NCI-H2107 (cell line): Measurements from ENCODE around the gene ELMOD1.
"Not testable (repeated sequence)": the region's sequence is repeated elsewhere in the genome, so short reads cannot be mapped to it uniquely, and the experiment has no call there.

ENCODE experiments used
- DNase-seq: peaks from one replicate; lab custom pipeline; 2025; lab: John Stamatoyannopoulos, UW

ELMOD1 gene

DNA sequence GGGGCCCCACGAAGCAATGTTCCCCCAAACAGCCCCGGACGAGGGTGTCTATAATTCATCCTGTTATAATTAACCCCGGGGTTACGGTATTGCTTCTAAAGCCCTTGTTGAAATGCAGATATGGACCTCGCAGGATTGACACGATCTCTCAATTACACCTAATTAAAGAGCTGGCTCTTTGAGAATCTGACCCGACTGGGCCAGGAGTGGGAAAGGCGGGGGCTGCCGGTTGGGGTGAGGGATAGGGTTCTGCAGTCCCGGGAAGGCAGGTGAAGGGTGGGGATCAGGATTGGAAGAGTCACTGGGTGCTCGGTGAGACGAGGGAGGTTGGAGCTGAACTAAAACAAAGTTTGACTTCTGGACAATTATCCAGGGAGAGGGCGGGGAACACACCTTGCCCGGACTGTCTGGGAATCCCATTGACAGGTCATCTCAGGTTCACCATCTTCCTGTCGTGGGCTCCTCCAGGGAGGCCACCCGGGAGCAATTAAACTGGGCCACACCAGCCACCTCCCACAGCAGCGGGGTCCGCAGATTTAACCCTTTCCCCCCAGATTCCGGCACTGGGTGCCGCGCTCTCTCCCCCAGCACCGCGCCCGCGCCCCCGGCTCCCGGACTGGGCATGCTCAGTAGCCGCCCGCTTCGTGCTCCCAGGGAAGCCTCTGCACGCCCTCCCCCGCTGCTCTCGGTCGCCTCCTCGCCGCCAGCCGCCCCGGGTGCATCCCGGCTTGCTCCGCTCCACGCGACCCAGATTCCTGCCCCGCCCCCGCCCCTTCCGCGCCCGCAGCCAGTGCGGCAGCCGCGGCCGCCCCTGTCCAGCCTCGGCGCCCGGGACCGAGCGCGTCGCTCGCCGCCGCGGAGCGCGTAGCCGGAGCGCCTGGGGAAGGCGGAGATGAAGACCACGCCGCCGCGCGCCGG, at the start of gene ELMOD1:
TSS of gene ELMOD1 (plus strand) at position 688 of the 918 bp plus-strand sequence. CDS start 27,043 bp downstream, outside the sequence.
- no peak for DNase-seq

- DNase-seq, result no peak
These were observed 45.8 kb upstream of the ELMOD1 start for GRCh38 chr11:107545101-107545514.

GRCh38 chr11:107547961-107548360, 43.0 kb upstream of the ELMOD1 start:
- no peak for DNase-seq

DNA sequence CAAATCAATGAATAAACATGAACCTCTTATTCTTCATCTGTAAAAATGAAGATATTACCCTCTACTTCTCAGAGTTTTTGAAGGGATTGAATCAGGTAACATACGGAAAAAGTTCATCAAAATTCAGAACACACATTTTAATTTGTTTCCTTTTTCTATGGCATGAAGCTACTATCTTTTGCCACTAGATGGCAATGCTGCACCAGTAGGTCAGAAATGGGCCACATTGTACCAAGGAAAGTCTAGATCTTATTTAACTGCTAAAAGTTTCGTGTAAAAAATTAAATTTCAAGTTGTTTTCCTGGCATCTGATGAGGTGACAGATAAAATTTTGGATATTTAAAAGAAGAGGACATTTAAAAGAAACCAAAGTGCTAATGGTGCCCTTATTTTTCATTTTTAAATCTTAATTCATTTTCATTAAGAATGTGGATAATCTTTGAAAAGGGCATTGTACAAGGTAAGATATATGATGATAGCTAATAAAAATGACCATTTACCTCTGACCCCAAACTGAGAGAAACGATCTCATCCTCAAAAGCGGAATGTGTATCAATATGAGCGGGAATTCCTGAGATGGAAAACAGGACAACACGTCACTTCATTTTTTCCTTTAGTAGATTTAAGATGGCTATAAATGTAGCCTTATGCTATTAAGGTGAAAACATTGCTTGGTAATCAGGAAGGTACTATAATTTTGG, 41.5 kb upstream of the ELMOD1 start:
- no peak for DNase-seq

- no peak for DNase-seq
These were observed 41.0 kb upstream of the ELMOD1 start for GRCh38 chr11:107549954-107550285.

DNA sequence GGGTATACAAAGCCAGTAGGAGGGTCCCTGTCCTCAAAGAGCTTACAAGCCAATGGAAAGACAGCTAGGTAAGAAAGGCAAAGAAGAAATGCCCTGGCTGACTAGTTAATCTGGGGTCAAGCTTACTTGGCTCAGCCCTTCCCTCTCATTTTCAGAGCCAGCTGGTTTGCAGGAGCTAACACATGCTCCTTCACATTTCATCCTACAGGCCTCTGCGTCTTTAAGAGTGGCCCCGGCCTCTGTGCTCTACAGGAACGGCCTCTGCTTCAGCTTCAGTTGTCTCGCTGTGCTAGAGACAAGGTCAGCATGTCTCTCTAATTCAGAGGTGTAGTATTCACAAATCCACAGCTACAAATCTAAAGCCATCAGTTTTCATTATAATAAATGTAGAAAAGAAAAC, 40.6 kb upstream of the ELMOD1 start:
- DNase-seq, result no peak

DNA sequence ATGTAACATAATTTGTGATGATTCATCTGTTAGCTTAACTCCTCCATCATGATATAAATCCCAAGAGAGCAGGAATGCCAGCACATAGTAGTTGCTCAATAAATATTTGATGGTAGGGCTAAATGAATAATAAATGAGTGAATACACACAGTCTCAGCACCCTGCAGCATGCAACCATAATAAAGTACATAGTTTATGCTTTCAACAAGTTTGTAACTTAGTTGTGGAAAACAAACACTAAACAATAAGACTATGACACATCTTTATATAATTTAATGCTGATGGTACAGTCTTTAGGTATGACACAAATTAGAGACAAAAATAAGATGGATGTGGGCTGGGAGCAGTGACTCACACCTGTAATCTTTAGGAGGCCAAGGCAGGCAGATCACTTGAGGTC, 29.3 kb upstream of the ELMOD1 start:
- no peak for DNase-seq

DNA sequence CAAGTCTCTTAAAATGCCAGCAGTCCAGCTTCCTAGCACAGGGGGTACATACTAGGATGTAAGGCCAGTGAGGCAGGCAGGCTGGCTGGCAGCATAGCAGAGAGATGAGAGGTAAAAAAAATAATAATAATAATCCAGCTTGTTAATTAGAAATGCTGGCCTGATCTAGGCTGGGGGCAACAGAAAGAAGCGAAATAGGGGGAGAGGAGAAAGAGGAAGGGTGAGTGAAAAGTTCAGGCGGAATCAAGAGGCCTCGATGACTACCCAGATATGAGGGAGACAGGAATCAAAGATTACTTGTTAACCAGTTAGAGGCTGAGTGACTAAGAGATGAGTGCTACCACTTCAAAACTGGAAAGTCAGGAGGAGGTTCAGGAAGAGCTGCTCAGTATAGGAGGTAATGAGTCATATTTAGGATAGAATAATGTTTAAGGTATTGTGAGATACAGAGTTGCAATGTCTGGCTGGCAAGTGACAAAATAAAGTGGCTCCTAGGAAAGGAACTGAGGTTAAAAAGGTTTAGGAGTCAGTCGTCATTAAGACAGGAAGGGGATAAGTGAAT, 28.2 kb upstream of the ELMOD1 start:
- no peak for DNase-seq

GRCh38 chr11:107563702-107564101, 27.2 kb upstream of the ELMOD1 start:
- DNase-seq, result no peak

GRCh38 chr11:107564877-107565218, 26.1 kb upstream of the ELMOD1 start:
- no peak for DNase-seq

DNA sequence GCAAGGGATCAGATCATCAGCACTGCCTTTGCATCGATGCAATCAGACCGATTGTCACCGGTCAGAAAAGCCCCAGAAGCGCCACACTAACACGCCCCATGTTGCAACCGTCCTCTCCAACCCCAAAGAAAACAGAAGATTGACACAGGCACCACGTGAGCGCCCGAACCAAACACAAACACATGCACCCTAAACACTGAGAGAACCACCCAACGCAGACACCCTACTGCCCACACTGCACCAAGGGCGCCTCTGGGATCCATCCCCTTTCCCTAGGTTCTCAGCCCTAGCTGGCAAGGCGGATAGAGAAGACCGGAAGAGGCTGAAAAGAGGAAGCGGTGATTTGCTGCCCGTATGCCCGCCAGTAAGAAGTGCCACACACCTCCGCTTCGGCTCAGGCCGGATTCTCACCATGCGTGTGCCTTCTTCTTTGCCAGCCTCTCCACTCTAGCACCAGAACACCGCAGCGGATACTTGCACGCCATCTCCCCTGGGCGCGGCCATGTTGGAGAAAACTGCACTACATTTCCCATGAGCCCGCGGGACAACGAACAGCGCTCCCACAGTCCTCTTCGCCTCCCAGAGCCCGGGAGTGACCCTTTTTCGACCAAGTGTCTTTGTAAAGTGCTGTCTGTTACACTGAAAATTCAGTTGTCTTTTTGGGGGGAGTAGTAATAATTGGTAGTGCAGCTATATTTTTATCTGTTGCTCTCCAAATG, 25.6 kb upstream of the ELMOD1 start, which contains the start of gene ALKBH8:
TSS of gene ALKBH8 (minus strand) at position 517 of the 719 bp plus-strand sequence. CDS start 4,842 bp downstream, outside the sequence.
- DNase-seq, result peak; percentile 19

DNA sequence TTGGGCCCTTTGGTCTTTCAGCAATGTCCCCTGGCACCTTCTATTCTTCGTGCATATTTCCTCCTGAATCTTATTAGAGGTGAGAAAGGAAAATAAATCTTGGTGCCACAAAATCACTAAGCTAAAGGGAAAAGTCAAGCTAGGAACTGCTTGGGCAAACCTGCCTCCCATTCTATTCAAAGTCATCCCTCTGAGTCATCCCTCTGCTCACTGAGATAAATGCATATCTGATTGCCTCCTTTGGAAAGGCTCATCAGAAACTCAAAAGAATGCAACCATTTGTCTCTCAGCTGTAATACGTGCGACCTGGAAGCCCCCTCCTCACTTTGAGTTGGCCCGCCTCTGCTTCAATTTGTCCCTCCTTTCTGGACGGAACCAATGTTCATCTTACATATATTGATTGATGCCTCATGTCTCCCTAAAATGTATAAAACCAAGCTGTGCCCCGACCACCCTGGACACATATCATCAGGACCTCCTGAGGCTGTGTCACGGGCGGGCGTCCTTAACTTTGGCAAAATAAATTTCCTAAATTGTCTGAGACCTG, 24.9 kb upstream of the ELMOD1 start:
- not testable (repeated sequence) for DNase-seq

DNA sequence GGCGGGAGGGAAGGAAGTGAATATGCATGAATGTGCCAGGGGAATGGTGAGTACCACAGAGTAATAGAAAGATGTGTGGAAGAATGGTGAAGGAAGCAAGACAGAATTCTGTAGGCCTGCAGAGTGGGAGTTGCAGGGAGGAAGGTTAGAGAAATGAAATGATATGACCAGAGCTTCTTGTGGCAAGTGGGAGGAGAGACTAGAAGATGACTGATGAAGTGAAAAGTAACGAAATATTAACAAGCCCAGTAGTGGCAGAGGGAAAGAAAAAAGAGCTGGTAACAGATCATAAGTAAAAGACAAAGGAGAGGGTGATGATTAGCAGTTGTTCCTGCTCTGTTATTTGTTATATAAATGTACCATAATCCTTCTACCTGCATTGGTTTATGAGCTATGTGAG, 24.4 kb upstream of the ELMOD1 start:
- no peak for DNase-seq

- DNase-seq, result no peak
These were observed 23.1 kb upstream of the ELMOD1 start for GRCh38 chr11:107567739-107568335.

GRCh38 chr11:107570015-107570414, 20.9 kb upstream of the ELMOD1 start:
- no peak for DNase-seq

GRCh38 chr11:107573438-107573837, 17.5 kb upstream of the ELMOD1 start:
- no peak for DNase-seq

DNA sequence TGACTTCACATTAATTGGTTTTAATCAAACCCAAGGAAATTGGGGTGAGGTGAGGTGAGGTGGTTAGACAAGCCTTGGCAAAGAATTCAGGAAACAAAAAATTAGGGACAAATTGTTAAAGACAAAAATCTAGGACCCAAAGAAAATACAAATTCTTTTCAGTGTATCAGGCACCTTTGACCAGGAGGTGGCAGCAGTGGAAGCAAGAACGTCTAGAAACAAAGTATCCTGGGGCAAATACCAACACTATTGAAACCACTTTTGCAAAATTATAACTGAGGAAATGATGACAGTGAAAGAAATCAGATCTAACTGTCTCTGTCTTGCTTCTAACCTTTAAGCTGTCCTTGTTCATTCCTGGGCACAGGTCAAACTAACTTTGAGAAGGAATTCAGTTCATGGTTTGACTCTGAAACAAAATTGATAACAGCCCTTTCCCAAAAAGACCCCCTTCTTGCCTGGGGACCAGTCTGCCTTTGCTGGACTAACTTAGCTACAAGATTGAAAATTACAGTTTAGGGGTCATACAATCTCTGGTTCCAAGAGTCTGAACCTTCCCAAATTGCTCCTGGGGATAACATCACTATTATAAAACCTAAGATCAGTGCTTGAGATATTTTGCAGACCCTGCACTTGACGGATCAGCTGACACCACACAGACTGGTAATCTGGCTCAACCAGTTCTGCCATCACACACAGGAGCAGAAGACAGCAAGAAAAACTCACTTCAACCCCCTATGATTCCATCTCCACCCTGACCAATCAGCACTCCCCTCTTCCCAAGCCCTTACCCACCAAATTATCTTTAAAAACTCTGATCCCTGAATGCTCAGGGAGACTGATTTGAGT, 14.2 kb upstream of the ELMOD1 start:
- DNase-seq, result not testable (repeated sequence)

- DNase-seq, result no peak
These were observed 13.6 kb upstream of the ELMOD1 start for GRCh38 chr11:107577346-107577711.

- DNase-seq, result not testable (repeated sequence)
These were observed 11.8 kb upstream of the ELMOD1 start for GRCh38 chr11:107579169-107579568.

DNA sequence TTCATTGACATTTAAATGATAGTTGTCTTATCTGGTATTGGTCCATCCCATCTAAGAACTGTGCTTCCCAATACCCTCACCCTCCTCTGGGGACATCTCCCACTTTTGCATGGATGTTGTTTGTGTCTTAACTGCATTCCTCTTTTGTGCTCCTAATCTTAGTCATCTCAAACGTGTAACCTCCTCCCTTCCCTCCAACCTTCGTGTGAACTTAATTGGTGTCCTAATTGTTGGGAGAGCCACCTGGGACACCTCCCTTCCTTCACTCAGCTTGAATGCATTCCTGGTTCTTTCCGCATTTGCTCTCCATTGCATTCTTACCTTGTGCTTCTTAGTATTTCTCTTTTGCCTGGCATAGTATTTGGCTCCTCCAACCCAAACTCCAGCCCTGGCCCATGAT, 9.8 kb upstream of the ELMOD1 start:
- no peak for DNase-seq
